GM19351 (cell line): Measurements from ENCODE around the gene KITLG.
"Not testable (repeated sequence)": the region's sequence is repeated elsewhere in the genome, so short reads cannot be mapped to it uniquely, and the experiment has no call there.

Experiments
- ATAC-seq: cut with Tn5 transposase; IDR thresholded peaks from one replicate; pipeline ENCODE4 v1.9.1; 2021; ENCODE audit warnings: mild to moderate bottlenecking, moderate library complexity; ENCODE audit not compliant: unreplicated experiment

Gene KITLG

DNA sequence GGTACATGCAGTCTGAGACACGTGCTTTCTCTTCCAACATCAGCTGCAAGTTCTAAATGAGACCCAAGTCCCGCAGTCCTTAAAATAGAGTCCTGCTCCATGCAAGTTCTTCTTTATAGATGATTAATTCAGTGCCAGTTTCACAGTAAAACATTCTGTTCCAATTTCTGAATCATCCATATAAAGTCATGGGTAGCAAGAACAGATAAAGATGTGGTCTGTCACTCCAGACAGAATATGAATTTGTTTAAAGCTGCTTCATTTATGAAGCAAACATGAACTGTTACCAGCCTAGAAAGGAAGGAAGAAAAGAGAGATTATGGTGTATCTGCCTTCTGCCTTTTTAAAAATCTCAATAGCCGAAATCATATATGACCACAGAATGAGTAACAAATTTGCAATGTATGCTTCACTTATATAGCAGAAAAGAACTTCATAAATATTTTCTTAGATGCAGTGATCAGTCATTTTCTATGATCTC lies 83.3 kb downstream of the KITLG start:
- no peak for ATAC-seq

DNA sequence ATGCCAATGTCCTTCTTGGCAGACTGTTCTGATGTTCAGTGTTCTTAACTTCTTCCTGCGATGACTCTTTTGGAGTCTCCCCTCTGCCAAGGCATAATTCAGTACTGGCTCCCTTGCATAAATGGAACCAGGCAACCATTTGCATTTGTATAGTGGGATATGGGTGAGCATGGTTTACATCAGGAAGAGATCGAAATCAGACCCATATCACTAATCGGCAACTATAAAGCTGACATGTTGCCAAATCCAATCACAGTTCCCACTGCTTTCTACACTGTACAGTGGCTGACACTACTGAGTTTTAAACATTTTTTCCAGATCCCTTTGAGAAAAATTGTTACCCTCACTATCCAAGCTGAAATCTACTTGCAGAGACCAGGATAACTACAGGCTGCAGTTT lies 83.8 kb downstream of the KITLG start:
- ATAC-seq: no peak

- ATAC-seq: no peak
Measured at GRCh38 chr12:88495031-88495430, 85.2 kb downstream of the KITLG start.

- ATAC-seq: no peak
Measured at GRCh38 chr12:88494520-88494919, 85.8 kb downstream of the KITLG start.

GRCh38 chr12:88493636-88494035 lies 86.6 kb downstream of the KITLG start:
- no peak for ATAC-seq

GRCh38 chr12:88490425-88490824 lies 89.8 kb downstream of the KITLG start:
- no peak for ATAC-seq

DNA sequence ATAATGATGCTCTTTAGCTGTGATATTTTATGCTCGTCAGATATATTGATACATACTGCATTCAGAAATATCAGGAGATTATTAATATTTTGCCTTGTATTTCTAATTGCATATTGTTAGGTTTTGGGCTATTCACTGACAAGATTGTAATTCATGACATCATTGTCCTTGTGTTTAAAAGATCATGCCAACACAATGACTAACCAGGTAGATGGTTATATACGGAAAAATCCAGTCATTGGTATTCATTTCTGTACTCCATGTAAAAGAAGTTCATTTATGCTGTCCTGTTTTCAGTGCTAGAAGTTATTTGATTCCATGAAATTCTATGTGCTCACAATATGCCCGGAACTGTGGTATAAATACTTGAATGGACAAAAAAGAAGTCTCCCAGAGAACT lies 107.5 kb downstream of the KITLG start:
- no peak for ATAC-seq

- no peak for ATAC-seq
Measured at GRCh38 chr12:88472248-88472647, 108.0 kb downstream of the KITLG start.

DNA sequence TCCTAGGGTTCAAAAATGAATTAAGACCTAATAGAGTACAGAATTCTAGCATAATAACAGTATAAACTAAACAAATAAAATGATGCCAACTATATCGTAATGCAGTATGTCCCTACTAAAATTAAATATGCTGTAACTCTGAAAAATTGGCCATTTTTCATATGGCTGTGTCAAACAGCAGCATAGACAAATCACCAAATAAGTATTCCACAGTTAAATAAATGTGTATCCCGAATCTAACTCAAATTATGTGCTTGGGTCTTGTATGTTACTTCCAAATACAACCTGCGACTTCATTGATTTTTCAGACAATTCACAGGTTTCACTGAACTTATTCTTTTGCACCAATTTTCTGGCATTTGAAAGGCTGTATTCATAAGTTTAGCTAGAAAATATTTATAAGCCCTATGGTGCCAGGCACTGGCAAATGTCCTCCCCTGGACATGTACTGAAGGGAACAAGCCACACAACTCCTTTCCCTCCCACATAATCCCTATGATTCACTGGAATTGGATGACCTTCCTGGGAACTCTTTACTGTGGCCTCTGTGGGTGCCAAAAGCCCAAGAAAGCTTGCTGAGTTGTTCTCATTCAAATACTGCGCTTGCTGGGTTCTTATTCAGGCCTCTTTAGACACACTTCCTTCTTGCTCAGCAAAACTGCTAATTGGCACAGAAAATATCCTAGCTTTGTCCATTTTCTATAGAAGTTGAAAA lies 108.8 kb downstream of the KITLG start:
- ATAC-seq: no peak

DNA sequence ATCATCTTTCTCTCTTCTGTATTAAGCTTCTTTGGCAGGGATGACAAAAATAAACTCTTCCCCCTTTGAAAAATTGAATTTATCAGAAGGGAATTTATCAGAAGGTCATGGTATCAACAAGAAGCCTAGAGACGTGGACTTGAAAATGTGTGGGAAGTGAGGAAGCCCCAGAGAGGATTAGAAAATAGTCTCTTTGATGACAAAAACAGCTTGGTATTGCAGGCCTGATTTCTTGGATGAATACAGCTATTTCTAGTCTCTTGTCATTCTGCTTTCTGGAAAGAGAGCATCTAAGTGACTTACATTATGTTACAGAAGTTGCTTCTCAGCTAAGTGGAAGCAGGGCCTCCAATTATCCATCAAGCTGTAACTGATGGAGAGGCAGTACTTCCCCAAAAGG lies 111.1 kb downstream of the KITLG start:
- no peak for ATAC-seq

DNA sequence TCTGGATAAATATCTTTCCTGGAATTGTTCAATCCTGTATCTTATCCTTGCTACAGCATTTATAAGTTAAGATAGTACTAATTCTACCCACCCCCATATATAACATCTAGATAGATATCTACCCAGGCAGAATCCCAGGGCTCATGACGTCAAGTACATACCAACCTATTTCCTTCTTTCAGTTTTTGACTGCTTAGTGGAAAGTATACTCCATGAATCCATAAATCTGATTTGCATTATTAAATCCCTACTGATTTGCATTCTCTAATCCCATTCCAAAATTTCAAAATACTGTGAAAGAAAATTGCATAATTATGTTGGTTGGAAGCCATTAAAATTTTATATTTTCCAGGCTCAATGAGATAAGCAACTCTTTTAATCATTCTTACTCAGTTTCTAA lies 111.7 kb downstream of the KITLG start:
- no peak for ATAC-seq

- not testable (repeated sequence) for ATAC-seq
Measured at GRCh38 chr12:88466708-88467107, 113.6 kb downstream of the KITLG start.

GRCh38 chr12:88458327-88458726 lies 121.9 kb downstream of the KITLG start:
- no peak for ATAC-seq

DNA sequence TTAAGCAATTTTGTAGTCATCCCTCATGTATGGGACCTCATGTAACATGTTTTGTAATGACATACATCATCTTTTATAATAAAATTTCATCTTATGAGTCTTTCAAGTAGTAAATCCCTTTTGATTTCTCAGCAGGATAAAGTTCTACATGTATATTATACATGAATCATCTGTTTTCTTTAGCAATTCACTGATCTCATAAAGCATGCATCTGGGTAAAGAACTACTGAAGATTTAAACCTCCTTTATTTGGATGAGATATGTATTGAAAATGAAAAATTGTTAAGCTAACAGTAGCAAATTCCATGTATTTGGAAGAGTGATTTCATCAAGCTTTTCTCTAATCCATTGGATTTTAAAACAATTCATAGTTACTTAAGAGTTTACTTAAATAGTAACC lies 126.9 kb downstream of the KITLG start:
- ATAC-seq: no peak

DNA sequence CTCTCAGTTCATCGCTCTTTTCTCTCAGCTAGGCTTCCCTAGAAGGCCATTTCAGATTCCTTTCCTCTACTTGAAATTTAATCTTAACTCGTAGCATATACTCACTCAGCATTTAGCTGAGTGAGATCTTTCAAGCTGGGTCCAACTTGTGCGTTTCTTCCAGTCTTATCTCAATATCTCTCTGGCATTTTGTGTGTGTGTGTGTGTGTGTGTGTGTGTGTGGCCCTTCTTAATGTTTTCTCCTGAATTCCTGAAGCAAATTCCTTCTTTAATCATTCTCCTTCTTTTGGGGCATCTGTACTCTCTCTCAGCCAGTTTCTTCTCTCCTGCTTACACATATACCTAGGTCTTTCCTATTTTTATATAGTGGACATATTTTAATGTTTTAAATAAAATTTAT lies 129.1 kb downstream of the KITLG start:
- no peak for ATAC-seq

DNA sequence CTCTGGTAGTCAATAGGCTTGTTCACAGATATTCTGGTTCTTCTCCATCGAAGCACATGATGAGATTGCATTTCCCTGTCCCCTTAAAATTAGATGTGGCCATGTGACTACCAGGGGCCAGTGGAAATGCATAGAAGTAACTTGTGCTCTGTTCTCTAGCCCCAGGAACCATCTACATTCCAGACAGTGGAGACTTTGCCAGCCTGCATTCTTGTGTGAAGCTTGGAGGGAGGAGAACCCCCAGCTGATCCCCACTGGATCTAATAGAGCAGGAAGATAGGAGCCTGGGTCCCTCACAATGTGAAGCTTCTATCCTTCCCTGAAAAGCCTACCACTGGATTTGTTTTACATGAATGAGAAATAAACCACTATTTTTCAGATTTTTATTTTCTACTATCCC lies 130.1 kb downstream of the KITLG start:
- ATAC-seq: no peak

GRCh38 chr12:88448337-88448915 lies 131.8 kb downstream of the KITLG start:
- no peak for ATAC-seq

DNA sequence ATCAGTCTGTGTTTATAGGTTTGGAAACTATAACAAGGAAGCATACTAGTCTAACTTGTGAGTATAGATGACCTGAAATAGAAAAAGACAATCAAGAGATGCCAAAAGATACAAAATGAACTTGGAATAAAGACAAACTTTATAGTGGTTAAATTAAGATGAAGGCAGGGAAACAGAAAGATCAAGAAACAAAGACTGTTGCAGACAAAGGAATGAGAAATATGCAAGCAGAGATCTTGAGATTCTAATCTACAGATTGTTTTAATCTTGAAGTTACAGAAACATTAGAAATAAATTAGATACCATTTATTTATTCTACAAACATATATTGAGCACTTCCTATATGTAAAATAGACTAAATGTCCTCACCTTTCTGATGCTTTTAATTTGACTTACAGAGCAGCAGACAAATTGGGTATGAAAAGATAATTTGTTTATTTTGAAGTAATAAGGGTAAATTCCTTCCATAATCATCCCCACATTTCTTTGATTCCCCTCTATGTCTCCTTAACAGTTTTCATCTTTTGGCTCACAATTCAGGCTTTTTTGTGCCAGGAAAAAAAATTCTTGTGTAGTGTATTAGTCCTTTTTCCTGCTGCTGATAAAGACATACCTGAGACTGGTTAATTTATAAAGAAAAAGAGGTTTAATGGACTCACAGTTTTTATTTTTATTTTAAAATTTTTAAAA lies 134.4 kb downstream of the KITLG start:
- no peak for ATAC-seq

DNA sequence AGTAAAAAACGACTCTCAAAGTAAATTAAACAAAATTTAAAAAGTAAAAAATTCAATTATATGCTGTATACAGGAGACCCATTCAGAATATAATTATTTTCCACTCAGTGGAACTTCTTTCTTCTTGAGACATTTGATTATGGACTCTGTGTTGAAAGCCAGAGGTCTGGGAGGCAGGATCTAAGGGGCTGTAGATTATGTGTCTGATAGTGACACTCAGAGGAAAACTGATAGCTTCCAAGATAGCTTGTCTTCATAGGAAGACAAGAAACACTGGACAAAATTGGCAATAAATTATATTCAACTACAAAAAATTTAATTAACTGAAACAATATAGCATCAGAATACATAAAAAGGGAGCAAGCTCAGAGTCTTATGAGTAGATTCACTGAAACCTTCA lies 135.8 kb downstream of the KITLG start:
- no peak for ATAC-seq
